ENCODE data around the gene INF2.

The INF2 gene

GRCh38 chr14:104722938-104723650 is 33.7 kb downstream of the INF2 start:
- TF ChIP-seq HDGF (IDR thresholded peaks at IDR 0.05; ENCODE audit: borderline replicate concordance) (no peak), ELF4 (IDR thresholded peaks at IDR 0.05) (no peak), LEF1 (IDR thresholded peaks at IDR 0.05; ENCODE audit: borderline replicate concordance) (no peak), FOXK2 (IDR thresholded peaks at IDR 0.05) (no peak), PKNOX1 (IDR thresholded peaks at IDR 0.05) (no peak), SUZ12 (IDR thresholded peaks at IDR 0.05) (no peak), SP1 (IDR thresholded peaks at IDR 0.05) (no peak), ARNT (IDR thresholded peaks at IDR 0.05) (no peak)
- no peak for DNase-seq (ENCODE audit: extremely low spot score)
- CTCF ChIA-PET = interaction anchor here (1.0 to 1.1 kb wide), 2 partner anchors 17 to 53 kb away, joined by 3 to 4 read pairs; no protein-coding TSS in a partner anchor
- POLR2A ChIA-PET = no interaction called here

GRCh38 chr14:104723651-104724406 is 34.4 kb downstream of the INF2 start, which contains the start of gene ADSS1:
ADSS1 (plus strand) TSS chr14:104724229; CDS start chr14:104724271, 42 bp downstream.
- CTCF ChIA-PET = interaction anchor here (1.1 to 1.4 kb wide), 2 partner anchors 18 to 29 kb away, joined by 3 to 4 read pairs; partner anchors contain the start of gene SIVA1
- POLR2A ChIA-PET = no interaction called here
- peak; percentile 83 for DNase-seq (ENCODE audit: extremely low spot score)
- TF ChIP-seq TARDBP (IDR thresholded peaks at IDR 0.05) (no peak), L3MBTL2 (conservative IDR thresholded peaks at IDR 0.05) (no peak), ZNF384 (IDR thresholded peaks at IDR 0.05) (no peak), LEF1 (IDR thresholded peaks at IDR 0.05; ENCODE audit: borderline replicate concordance) (no peak), SUZ12 (IDR thresholded peaks at IDR 0.05) (no peak), SP1 (IDR thresholded peaks at IDR 0.05) (no peak), CTBP1 (IDR thresholded peaks at IDR 0.05; ENCODE audit: borderline replicate concordance) (no peak), BHLHE40 (IDR thresholded peaks at IDR 0.05; ENCODE audit: borderline replicate concordance) (no peak), ELF4 (IDR thresholded peaks at IDR 0.05) (no peak), FOXA1 (IDR thresholded peaks at IDR 0.05) (no peak), ARNT (IDR thresholded peaks at IDR 0.05) (no peak), FOXK2 (IDR thresholded peaks at IDR 0.05) (no peak), PKNOX1 (IDR thresholded peaks at IDR 0.05) (no peak), FOXM1 (IDR thresholded peaks at IDR 0.05; ENCODE audit: borderline replicate concordance) (no peak), HDGF (IDR thresholded peaks at IDR 0.05; ENCODE audit: borderline replicate concordance) (no peak), NFRKB (IDR thresholded peaks at IDR 0.05) (no peak)

GRCh38 chr14:104724407-104724980 is 35.1 kb downstream of the INF2 start:
- TF ChIP-seq ELF4 (IDR thresholded peaks at IDR 0.05) (no peak), SP1 (IDR thresholded peaks at IDR 0.05) (no peak), LEF1 (IDR thresholded peaks at IDR 0.05; ENCODE audit: borderline replicate concordance) (no peak), ARNT (IDR thresholded peaks at IDR 0.05) (no peak), FOXK2 (IDR thresholded peaks at IDR 0.05) (no peak)
- peak; percentile 15 for DNase-seq (ENCODE audit: extremely low spot score)
- ChIA-PET CTCF (interaction anchor here (1.4 kb wide), 1 partner anchor 28 kb away, joined by 3 read pairs; the partner anchor contains the start of gene SIVA1), POLR2A (interaction anchor here (2.7 kb wide), 1 partner anchor 28 kb away, joined by 18 read pairs; the partner anchor contains the start of gene SIVA1)

GRCh38 chr14:104724981-104725771 is 35.8 kb downstream of the INF2 start:
- TF ChIP-seq FOXA1 (IDR thresholded peaks at IDR 0.05) = no peak
- no peak for TF ChIP-seq ZNF384 (IDR thresholded peaks at IDR 0.05)
- no peak for TF ChIP-seq L3MBTL2 (conservative IDR thresholded peaks at IDR 0.05)
- TF ChIP-seq CTBP1 (IDR thresholded peaks at IDR 0.05; ENCODE audit: borderline replicate concordance) = no peak
- TF ChIP-seq FOXM1 (IDR thresholded peaks at IDR 0.05; ENCODE audit: borderline replicate concordance) = no peak
- no peak for TF ChIP-seq SUZ12 (IDR thresholded peaks at IDR 0.05)
- no peak for TF ChIP-seq SP1 (IDR thresholded peaks at IDR 0.05)
- no peak for TF ChIP-seq ARNT (IDR thresholded peaks at IDR 0.05)
- no peak for TF ChIP-seq PKNOX1 (IDR thresholded peaks at IDR 0.05)
- DNase-seq (ENCODE audit: extremely low spot score) = no peak
- ChIA-PET POLR2A (interaction anchor here (1.0 to 2.7 kb wide), 2 partner anchors 26 to 27 kb away, joined by 3 to 18 read pairs; partner anchors contain the start of gene SIVA1), CTCF (interaction anchor here (1.4 kb wide), 1 partner anchor 27 kb away, joined by 3 read pairs; the partner anchor contains the start of gene SIVA1)

Measured in HEK293T (cell line).